GM12878 (cell line): Measurements from ENCODE around the gene TRIM69. TPM values are rescaled to one million over a fixed set of nuclear protein-coding genes. Genes with fewer than 3 reads are reported as not detected.
A peak's percentile ranks its signal among the peaks of the same experiment; 100 is the strongest.

ENCODE experiments used
- ATF3 ChIP-seq: IDR thresholded peaks from 2 replicates; pipeline ENCODE4 v1.6.1; 2011; ENCODE audit warnings: low read depth, mild to moderate bottlenecking, low read length, moderate library complexity, borderline replicate concordance; ENCODE audit errors: extremely low read depth
- CHD1 ChIP-seq: IDR thresholded peaks from 2 replicates; pipeline ENCODE4 v1.6.1; 2012; ENCODE audit warnings: low read depth, low read length, improper control_type of control experiment
- FOXK2 ChIP-seq: fragments of 450-650 bp; IDR thresholded peaks from 2 replicates; pipeline ENCODE4 v1.6.1; 2017; ENCODE audit warnings: mild to moderate bottlenecking, moderate library complexity
- HDGF ChIP-seq: fragments of 450-650 bp; IDR thresholded peaks from 2 replicates; pipeline ENCODE4 v1.6.1; 2016; ENCODE audit warnings: antibody characterized with exemption
- HSF1 ChIP-seq: fragments of 150-350 bp; IDR thresholded peaks from 2 replicates; pipeline ENCODE4 v1.6.1; 2014; ENCODE audit warnings: mild to moderate bottlenecking, low read depth, low read length
- SIN3A ChIP-seq: IDR thresholded peaks from 2 replicates; pipeline ENCODE4 v1.6.1; 2012; ENCODE audit warnings: low read depth, low read length, improper control_type of control experiment
- SKIL ChIP-seq: fragments of 450-650 bp; IDR thresholded peaks from 2 replicates; pipeline ENCODE4 v1.6.1; 2017; ENCODE audit warnings: mild to moderate bottlenecking, low read depth, inconsistent platforms; ENCODE audit not compliant: poor library complexity, severe bottlenecking
- SMC3 ChIP-seq: IDR thresholded peaks from 2 replicates; pipeline ENCODE4 v1.6.1; 2011; ENCODE audit warnings: low read length, improper control_type of control experiment, borderline replicate concordance
- SREBF1 ChIP-seq: IDR thresholded peaks from 2 replicates; pipeline ENCODE4 v1.6.1; 2012; ENCODE audit warnings: mild to moderate bottlenecking, low read length
- TBL1XR1 ChIP-seq: IDR thresholded peaks from 2 replicates; pipeline ENCODE4 v1.6.1; 2012; ENCODE audit warnings: low read depth, low read length, improper control_type of control experiment
- USF1 ChIP-seq: IDR thresholded peaks from 2 replicates; pipeline ENCODE4 v1.6.1; 2011; ENCODE audit warnings: borderline replicate concordance, low read depth, mild to moderate bottlenecking, moderate library complexity, mixed read lengths, low read length; ENCODE audit not compliant: insufficient read depth; ENCODE audit errors: extremely low read length
- ZBTB33 ChIP-seq: fragments of 450-650 bp; IDR thresholded peaks from 2 replicates; pipeline ENCODE4 v1.6.1; 2017; ENCODE audit warnings: mild to moderate bottlenecking
- ZNF592 ChIP-seq: fragments of 450-650 bp; IDR thresholded peaks from 2 replicates; pipeline ENCODE4 v1.6.1; 2017; ENCODE audit warnings: mild to moderate bottlenecking, moderate library complexity
- polyA plus RNA-seq, 11 experiments: library from polyadenylated mRNA; depleted of rRNA in 4 of 11; unstranded in 6 of 11; stranded (reverse) in 5 of 11; fragments of >200 nt; fragmentation: Nextera tagmentation in 4 of 11; fragmentation: Illumina TruSeq in 1 of 11; extraction: Ambion mirVana in 4 of 11; extraction: Trizol in 1 of 11; gene quantifications; 1 replicate in 1 of 11; 2 replicates in 10 of 11; pipeline versions ENCODE4 v1.2.1 to v1.2.3, GENCODE V29; 2011 to 2016; ENCODE audit warnings: inconsistent platforms in 2 of 11, missing spikeins in 2 of 11, low read depth in 1 of 11
- total RNA-seq, 4 experiments: library from RNA; depleted of rRNA in 3 of 4; stranded (reverse); fragments of >200 nt in 3 of 4; fragmentation: Illumina TruSeq in 1 of 4; extraction: Trizol in 1 of 4; gene quantifications; 2 replicates each; pipeline versions ENCODE4 v1.2.1 to v1.2.3, GENCODE V29; 2013 to 2021

TRIM69 gene
- total and polyA plus RNA-seq, 10 of the 15 experiments (the other 5 are each of a cell fraction or from before 2014, with no cell fraction given): 11.2 to 52.7 (median 37.8) TPM

- TF ChIP-seq ZBTB33 (no peak), SREBF1 (0 out of 2 replicates have a peak, but pooled peaks have one; percentile 50), CHD1 (0 out of 2 replicates have a peak, but pooled peaks have one; percentile 89), SMC3 (peak; percentile 0; the same call in 1 of the 2 replicates), ZNF592 (peak; percentile 55; the same call in 1 of the 2 replicates), SIN3A (no peak), HDGF (peak; percentile 98), HSF1 (no peak; the same call in 1 of the 2 replicates), SKIL (peak; percentile 81), FOXK2 (no peak), ATF3 (no peak), USF1 (peak; percentile 72), TBL1XR1 (peak; percentile 52)
These were observed 7.5 kb upstream of the TRIM69 start (continued) for GRCh38 chr15:44728576-44729407.
